WTC11 (cell line): Measurements from ENCODE around the gene EIF4B. TPM values are rescaled to one million over a fixed set of nuclear protein-coding genes. Genes with fewer than 3 reads are reported as not detected.
A peak's percentile ranks its signal among the peaks of the same experiment; 100 is the strongest.
"Not testable (repeated sequence)": the region's sequence is repeated elsewhere in the genome, so short reads cannot be mapped to it uniquely, and the experiment has no call there.

ENCODE experiments used
- ATAC-seq: fragments of 200-7000 bp; cut with Tn5 transposase; 2 replicates; pipeline ENCODE4 v1.10.0; 2021; ENCODE audit warnings: mild to moderate bottlenecking, moderate library complexity
- CTCF ChIA-PET: fragments of 300-600 bp; sonication (Branson Sonifier 250); formaldehyde crosslinking; loops from one replicate; lab custom pipeline; 2021; ENCODE audit warnings: antibody characterized with exemption; lab: Charles Lee
- POLR2A ChIA-PET: fragments of 350-600 bp; sonication (Branson Sonifier 250); formaldehyde crosslinking; loops from one replicate; lab custom pipeline; 2021; ENCODE audit warnings: antibody characterized with exemption; lab: Charles Lee
- DNase-seq: peaks from one replicate; pipeline ENCODE4 v3.0.0; 2021; ENCODE audit warnings: low spot score
- H3K27ac Mint-ChIP-seq: 2 replicates; pipeline ENCODE4 v1.8.0; 2021; ENCODE audit warnings: mixed read lengths
- H3K27me3 Mint-ChIP-seq: 2 replicates; pipeline ENCODE4 v1.8.0; 2021; ENCODE audit warnings: low read depth, mild to moderate bottlenecking, moderate library complexity, mixed read lengths
- H3K36me3 Mint-ChIP-seq: 2 replicates; pipeline ENCODE4 v1.8.0; 2021; ENCODE audit warnings: mixed read lengths
- H3K4me1 Mint-ChIP-seq: 2 replicates; pipeline ENCODE4 v1.8.0; 2022; ENCODE audit warnings: mixed read lengths
- H3K4me3 Mint-ChIP-seq: 2 replicates; pipeline ENCODE4 v1.8.0; 2021; ENCODE audit warnings: mild to moderate bottlenecking, moderate library complexity, mixed read lengths
- H3K9me3 Mint-ChIP-seq: 2 replicates; pipeline ENCODE4 v1.8.0; 2021; ENCODE audit warnings: mixed read lengths
- ELF4 ChIP-seq: sonication (generic); formaldehyde crosslinking; IDR thresholded peaks from 2 replicates; pipeline ENCODE4 v1.8.1; 2022; ENCODE audit warnings: low read depth, mild to moderate bottlenecking, moderate library complexity, missing genetic modification reagents
- FOXJ3 ChIP-seq: sonication (generic); formaldehyde crosslinking; IDR thresholded peaks from 2 replicates; pipeline ENCODE4 v1.9.0; 2021; ENCODE audit warnings: missing genetic modification reagents, mild to moderate bottlenecking, borderline replicate concordance
- FOXK1 ChIP-seq: sonication (generic); formaldehyde crosslinking; IDR thresholded peaks from 2 replicates; pipeline ENCODE4 v1.8.0; 2022; ENCODE audit warnings: mild to moderate bottlenecking, moderate library complexity, missing genetic modification reagents
- GABPB1 ChIP-seq: sonication (generic); formaldehyde crosslinking; IDR thresholded peaks from 2 replicates; pipeline ENCODE4 v1.8.1; 2023; ENCODE audit warnings: mild to moderate bottlenecking, missing genetic modification reagents
- NFATC4 ChIP-seq: fragments of 250-450 bp; sonication (Bioruptor Pico); IDR thresholded peaks from 2 replicates; pipeline ENCODE4 v1.9.0; 2021; ENCODE audit warnings: mild to moderate bottlenecking
- RORB ChIP-seq: fragments of 250-450 bp; sonication (Bioruptor Pico); IDR thresholded peaks from 2 replicates; pipeline ENCODE4 v1.9.0; 2021; ENCODE audit warnings: mild to moderate bottlenecking
- SMAD4 ChIP-seq: sonication (generic); formaldehyde crosslinking; IDR thresholded peaks from 2 replicates; pipeline ENCODE4 v1.8.0; 2022; ENCODE audit warnings: mild to moderate bottlenecking, missing genetic modification reagents
- ZBTB21 ChIP-seq: sonication (generic); formaldehyde crosslinking; IDR thresholded peaks from 2 replicates; pipeline ENCODE4 v1.8.1; 2023; ENCODE audit warnings: mild to moderate bottlenecking, missing genetic modification reagents, borderline replicate concordance
- ZNF219 ChIP-seq: sonication (generic); formaldehyde crosslinking; IDR thresholded peaks from 2 replicates; pipeline ENCODE4 v1.8.0; 2023; ENCODE audit warnings: missing genetic modification reagents, mild to moderate bottlenecking, borderline replicate concordance
- ZNF671 ChIP-seq: fragments of 250-450 bp; sonication (Bioruptor Pico); IDR thresholded peaks from 2 replicates; pipeline ENCODE4 v1.8.0; 2021; ENCODE audit warnings: mild to moderate bottlenecking
- total RNA-seq: library from RNA; stranded (reverse); gene quantifications from 3 replicates; pipeline ENCODE4 v1.2.3, GENCODE V29; 2021
- TF ChIP-seq, protein P1 (sequence below): sonication (generic); formaldehyde crosslinking; IDR thresholded peaks from 2 replicates; pipeline ENCODE4 v1.8.0; 2022; ENCODE audit warnings: mild to moderate bottlenecking, missing genetic modification reagents
- TF ChIP-seq, protein P2 (sequence below): sonication (generic); formaldehyde crosslinking; IDR thresholded peaks from 2 replicates; pipeline ENCODE4 v1.8.0; 2022; ENCODE audit warnings: missing genetic modification reagents
- TF ChIP-seq, protein P3 (sequence below): sonication (generic); formaldehyde crosslinking; conservative IDR thresholded peaks from 2 replicates; pipeline ENCODE4 v1.8.1; 2023; ENCODE audit warnings: mild to moderate bottlenecking, low read depth, missing genetic modification reagents, moderate library complexity
- TF ChIP-seq, protein P4 (sequence below): sonication (generic); formaldehyde crosslinking; IDR thresholded peaks from 2 replicates; pipeline ENCODE4 v1.8.0; 2023; ENCODE audit warnings: mild to moderate bottlenecking, missing genetic modification reagents
- TF ChIP-seq, protein P5 (sequence below): sonication (generic); formaldehyde crosslinking; IDR thresholded peaks from 2 replicates; pipeline ENCODE4 v1.8.0; 2022; ENCODE audit warnings: mild to moderate bottlenecking, missing genetic modification reagents

Gene EIF4B
- total RNA-seq, 1 experiment from 2014 or later, result 730 TPM

DNA sequence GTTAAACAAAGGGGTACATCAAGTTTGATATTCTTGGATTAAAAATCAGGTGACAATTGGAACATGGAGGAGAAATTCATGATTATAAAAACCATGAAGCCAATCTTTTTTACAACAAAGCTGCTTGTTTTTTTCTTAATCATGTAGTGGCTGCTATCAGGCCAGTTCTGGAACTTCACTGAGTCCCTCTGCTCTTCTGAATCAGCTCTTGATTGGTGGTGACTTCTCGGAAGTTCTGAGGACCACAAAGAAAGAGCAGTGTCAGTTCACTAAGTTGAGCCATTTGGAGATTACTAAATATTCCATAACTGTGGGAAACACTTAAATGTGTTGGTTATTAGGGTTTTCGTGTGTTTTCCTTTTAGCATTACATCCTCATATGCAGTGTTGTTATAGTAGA is 8.5 kb downstream of the EIF4B start:
- no peak overlapping the region for H3K4me3 Mint-ChIP-seq
- POLR2A ChIA-PET, result interaction anchor here (1.3 kb wide), 1 partner anchor 9 kb away, joined by 4 read pairs; the partner anchor contains the start of gene EIF4B
- H3K27ac Mint-ChIP-seq, result no peak overlapping the region; the same call in 1 of the 2 replicates
- no peak for DNase-seq
- TF ChIP-seq RORB (CRISPR knock-in tag) (no peak), NFATC4 (CRISPR knock-in tag) (no peak), ZBTB21 (CRISPR knock-in tag) (no peak), SMAD4 (no peak)
- TF ChIP-seq, protein P1, sequence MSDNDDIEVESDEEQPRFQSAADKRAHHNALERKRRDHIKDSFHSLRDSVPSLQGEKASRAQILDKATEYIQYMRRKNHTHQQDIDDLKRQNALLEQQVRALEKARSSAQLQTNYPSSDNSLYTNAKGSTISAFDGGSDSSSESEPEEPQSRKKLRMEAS (CRISPR knock-in tag), result no peak
- TF ChIP-seq, protein P2, sequence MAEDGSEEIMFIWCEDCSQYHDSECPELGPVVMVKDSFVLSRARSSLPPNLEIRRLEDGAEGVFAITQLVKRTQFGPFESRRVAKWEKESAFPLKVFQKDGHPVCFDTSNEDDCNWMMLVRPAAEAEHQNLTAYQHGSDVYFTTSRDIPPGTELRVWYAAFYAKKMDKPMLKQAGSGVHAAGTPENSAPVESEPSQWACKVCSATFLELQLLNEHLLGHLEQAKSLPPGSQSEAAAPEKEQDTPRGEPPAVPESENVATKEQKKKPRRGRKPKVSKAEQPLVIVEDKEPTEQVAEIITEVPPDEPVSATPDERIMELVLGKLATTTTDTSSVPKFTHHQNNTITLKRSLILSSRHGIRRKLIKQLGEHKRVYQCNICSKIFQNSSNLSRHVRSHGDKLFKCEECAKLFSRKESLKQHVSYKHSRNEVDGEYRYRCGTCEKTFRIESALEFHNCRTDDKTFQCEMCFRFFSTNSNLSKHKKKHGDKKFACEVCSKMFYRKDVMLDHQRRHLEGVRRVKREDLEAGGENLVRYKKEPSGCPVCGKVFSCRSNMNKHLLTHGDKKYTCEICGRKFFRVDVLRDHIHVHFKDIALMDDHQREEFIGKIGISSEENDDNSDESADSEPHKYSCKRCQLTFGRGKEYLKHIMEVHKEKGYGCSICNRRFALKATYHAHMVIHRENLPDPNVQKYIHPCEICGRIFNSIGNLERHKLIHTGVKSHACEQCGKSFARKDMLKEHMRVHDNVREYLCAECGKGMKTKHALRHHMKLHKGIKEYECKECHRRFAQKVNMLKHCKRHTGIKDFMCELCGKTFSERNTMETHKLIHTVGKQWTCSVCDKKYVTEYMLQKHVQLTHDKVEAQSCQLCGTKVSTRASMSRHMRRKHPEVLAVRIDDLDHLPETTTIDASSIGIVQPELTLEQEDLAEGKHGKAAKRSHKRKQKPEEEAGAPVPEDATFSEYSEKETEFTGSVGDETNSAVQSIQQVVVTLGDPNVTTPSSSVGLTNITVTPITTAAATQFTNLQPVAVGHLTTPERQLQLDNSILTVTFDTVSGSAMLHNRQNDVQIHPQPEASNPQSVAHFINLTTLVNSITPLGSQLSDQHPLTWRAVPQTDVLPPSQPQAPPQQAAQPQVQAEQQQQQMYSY (CRISPR knock-in tag), result no peak
- TF ChIP-seq, protein P3, sequence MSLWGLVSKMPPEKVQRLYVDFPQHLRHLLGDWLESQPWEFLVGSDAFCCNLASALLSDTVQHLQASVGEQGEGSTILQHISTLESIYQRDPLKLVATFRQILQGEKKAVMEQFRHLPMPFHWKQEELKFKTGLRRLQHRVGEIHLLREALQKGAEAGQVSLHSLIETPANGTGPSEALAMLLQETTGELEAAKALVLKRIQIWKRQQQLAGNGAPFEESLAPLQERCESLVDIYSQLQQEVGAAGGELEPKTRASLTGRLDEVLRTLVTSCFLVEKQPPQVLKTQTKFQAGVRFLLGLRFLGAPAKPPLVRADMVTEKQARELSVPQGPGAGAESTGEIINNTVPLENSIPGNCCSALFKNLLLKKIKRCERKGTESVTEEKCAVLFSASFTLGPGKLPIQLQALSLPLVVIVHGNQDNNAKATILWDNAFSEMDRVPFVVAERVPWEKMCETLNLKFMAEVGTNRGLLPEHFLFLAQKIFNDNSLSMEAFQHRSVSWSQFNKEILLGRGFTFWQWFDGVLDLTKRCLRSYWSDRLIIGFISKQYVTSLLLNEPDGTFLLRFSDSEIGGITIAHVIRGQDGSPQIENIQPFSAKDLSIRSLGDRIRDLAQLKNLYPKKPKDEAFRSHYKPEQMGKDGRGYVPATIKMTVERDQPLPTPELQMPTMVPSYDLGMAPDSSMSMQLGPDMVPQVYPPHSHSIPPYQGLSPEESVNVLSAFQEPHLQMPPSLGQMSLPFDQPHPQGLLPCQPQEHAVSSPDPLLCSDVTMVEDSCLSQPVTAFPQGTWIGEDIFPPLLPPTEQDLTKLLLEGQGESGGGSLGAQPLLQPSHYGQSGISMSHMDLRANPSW (CRISPR knock-in tag), result no peak
- no peaks in the 10 kb centered on the region for H3K9me3 Mint-ChIP-seq
- ATAC-seq, result no peak
- peaks cover 72% of the 10 kb centered on the region for H3K36me3 Mint-ChIP-seq
- no peaks in the 10 kb centered on the region for H3K27me3 Mint-ChIP-seq
- peaks cover 17% of the 10 kb centered on the region for H3K4me1 Mint-ChIP-seq
- CTCF ChIA-PET, result no interaction called here

DNA sequence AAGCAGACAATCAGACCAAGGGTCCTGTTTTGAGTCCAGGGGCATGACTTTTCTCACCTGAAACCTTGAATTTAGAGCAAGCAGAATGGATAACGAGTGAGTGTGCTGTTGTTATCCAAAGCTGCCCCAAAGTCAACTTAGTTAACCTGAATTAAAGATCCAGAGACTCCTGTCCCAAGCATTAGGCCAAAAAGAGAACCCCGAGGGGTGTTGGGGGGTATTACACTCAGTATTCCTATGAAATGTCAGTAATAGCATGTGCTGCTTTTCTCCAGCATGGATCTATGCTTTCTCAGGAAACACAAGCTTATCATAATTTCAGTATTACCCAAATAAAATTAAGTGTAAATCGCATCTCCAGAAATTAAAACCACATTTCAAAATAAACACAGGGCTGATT is 19.0 kb downstream of the EIF4B start:
- ATAC-seq, result peak; percentile 50; the same call in 1 of the 2 replicates
- CTCF ChIA-PET, result interaction anchor here (0.9 to 1.7 kb wide), 4 partner anchors 23 to 44 kb away, joined by 3 to 8 read pairs (median 5); no protein-coding TSS in a partner anchor
- peaks cover 85% of the 10 kb centered on the region for H3K36me3 Mint-ChIP-seq
- DNase-seq, result no peak
- POLR2A ChIA-PET, result no interaction called here
- H3K27ac Mint-ChIP-seq, result no peak overlapping the region
- no peaks in the 10 kb centered on the region for H3K4me1 Mint-ChIP-seq
- TF ChIP-seq, protein P4, sequence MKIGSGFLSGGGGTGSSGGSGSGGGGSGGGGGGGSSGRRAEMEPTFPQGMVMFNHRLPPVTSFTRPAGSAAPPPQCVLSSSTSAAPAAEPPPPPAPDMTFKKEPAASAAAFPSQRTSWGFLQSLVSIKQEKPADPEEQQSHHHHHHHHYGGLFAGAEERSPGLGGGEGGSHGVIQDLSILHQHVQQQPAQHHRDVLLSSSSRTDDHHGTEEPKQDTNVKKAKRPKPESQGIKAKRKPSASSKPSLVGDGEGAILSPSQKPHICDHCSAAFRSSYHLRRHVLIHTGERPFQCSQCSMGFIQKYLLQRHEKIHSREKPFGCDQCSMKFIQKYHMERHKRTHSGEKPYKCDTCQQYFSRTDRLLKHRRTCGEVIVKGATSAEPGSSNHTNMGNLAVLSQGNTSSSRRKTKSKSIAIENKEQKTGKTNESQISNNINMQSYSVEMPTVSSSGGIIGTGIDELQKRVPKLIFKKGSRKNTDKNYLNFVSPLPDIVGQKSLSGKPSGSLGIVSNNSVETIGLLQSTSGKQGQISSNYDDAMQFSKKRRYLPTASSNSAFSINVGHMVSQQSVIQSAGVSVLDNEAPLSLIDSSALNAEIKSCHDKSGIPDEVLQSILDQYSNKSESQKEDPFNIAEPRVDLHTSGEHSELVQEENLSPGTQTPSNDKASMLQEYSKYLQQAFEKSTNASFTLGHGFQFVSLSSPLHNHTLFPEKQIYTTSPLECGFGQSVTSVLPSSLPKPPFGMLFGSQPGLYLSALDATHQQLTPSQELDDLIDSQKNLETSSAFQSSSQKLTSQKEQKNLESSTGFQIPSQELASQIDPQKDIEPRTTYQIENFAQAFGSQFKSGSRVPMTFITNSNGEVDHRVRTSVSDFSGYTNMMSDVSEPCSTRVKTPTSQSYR (CRISPR knock-in tag), result no peak
- H3K9me3 Mint-ChIP-seq, result no peaks in the 10 kb centered on the region
- no peaks in the 10 kb centered on the region for H3K27me3 Mint-ChIP-seq
- H3K4me3 Mint-ChIP-seq, result no peak overlapping the region

DNA sequence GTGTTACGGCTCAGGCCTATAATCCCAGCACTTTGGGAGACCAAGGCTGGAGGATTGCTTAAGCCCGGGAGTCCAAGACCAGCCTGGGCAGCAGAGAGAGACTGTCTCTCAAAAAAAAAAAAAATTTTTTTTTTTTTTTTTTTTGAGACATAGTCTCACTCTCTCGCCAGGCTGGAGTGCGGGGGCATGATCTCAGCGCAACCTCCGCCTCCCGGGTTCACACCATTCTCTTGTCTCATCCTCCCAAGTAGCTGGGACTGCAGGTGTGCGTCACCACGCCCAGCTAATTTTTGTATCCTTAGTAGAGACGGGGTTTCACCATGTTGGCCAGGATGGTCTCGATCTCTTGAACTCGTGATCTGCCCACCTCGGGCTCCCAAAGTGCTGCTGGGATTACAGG is 20.8 kb downstream of the EIF4B start:
- peaks cover 83% of the 10 kb centered on the region for H3K36me3 Mint-ChIP-seq
- not testable (repeated sequence) for ATAC-seq, H3K27ac Mint-ChIP-seq, H3K27me3 Mint-ChIP-seq, H3K4me1 Mint-ChIP-seq, DNase-seq, H3K9me3 Mint-ChIP-seq, H3K4me3 Mint-ChIP-seq
- ChIA-PET POLR2A (interaction anchor here (1.0 kb wide), 1 partner anchor 22 kb away, joined by 3 read pairs; no protein-coding TSS in a partner anchor), CTCF (interaction anchor here (1.3 kb wide), 1 partner anchor 21 kb away, joined by 6 read pairs; no protein-coding TSS in a partner anchor)

DNA sequence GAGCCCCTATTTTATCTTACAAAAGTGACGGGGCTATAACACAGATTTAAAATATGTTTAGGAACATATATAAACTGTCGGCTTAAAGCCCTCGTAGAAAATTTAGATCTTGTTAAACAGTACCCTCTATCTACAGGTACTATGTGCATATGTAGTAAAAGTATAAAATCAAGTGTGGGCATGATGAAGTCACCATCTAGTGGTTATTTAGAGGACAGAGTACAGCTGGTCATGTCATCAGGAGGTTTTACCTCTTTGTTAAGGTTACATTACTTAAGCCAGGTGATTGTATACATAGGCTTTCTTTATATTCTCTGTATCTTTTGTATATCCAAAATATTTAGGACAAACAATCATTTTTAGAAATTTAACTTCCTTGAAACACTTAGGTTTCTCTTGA is 25.4 kb downstream of the EIF4B start:
- no peaks in the 10 kb centered on the region for H3K27me3 Mint-ChIP-seq
- no peaks in the 10 kb centered on the region for H3K9me3 Mint-ChIP-seq
- ChIA-PET CTCF (no interaction called here), POLR2A (no interaction called here)
- ATAC-seq (no peak), DNase-seq (no peak)
- no peaks in the 10 kb centered on the region for H3K4me1 Mint-ChIP-seq
- peaks cover 81% of the 10 kb centered on the region for H3K36me3 Mint-ChIP-seq
- H3K27ac Mint-ChIP-seq, result no peak overlapping the region
- no peak overlapping the region for H3K4me3 Mint-ChIP-seq
- TF ChIP-seq ZNF219 (CRISPR knock-in tag) (no peak), ZNF671 (CRISPR knock-in tag) (no peak), FOXJ3 (CRISPR knock-in tag) (no peak), GABPB1 (CRISPR knock-in tag) (no peak), ELF4 (CRISPR knock-in tag) (no peak), FOXK1 (CRISPR knock-in tag) (no peak)
- TF ChIP-seq, protein P1 (CRISPR knock-in tag), result no peak
- TF ChIP-seq, protein P5, sequence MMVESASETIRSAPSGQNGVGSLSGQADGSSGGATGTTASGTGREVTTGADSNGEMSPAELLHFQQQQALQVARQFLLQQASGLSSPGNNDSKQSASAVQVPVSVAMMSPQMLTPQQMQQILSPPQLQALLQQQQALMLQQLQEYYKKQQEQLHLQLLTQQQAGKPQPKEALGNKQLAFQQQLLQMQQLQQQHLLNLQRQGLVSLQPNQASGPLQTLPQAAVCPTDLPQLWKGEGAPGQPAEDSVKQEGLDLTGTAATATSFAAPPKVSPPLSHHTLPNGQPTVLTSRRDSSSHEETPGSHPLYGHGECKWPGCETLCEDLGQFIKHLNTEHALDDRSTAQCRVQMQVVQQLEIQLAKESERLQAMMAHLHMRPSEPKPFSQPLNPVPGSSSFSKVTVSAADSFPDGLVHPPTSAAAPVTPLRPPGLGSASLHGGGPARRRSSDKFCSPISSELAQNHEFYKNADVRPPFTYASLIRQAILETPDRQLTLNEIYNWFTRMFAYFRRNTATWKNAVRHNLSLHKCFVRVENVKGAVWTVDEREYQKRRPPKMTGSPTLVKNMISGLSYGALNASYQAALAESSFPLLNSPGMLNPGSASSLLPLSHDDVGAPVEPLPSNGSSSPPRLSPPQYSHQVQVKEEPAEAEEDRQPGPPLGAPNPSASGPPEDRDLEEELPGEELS (CRISPR knock-in tag), result no peak
